NOMO-1 treated with DMSO at 0.1 percent for 48 hours (cell line): ENCODE data around the gene DNAJA4.
A peak's percentile ranks its signal among the peaks of the same experiment; 100 is the strongest.
"Not testable (repeated sequence)": the region's sequence is repeated elsewhere in the genome, so short reads cannot be mapped to it uniquely, and the experiment has no call there.

Experiments used
- DNase-seq: peaks from one replicate; lab custom pipeline; 2025; ENCODE audit not compliant: unreplicated experiment; lab: John Stamatoyannopoulos, UW

The DNAJA4 gene

GRCh38 chr15:78243491-78243941 lies 20.8 kb upstream of the DNAJA4 start:
- DNase-seq = no peak

GRCh38 chr15:78244101-78244500 lies 20.3 kb upstream of the DNAJA4 start:
- DNase-seq = no peak

- DNase-seq = no peak
These were observed 19.5 kb upstream of the DNAJA4 start for GRCh38 chr15:78244893-78245292.

- not testable (repeated sequence) for DNase-seq
These were observed 19.0 kb upstream of the DNAJA4 start for GRCh38 chr15:78245392-78245791.

GRCh38 chr15:78245976-78246620 lies 18.3 kb upstream of the DNAJA4 start:
- DNase-seq = not testable (repeated sequence)

GRCh38 chr15:78247911-78248310 lies 16.5 kb upstream of the DNAJA4 start:
- no peak for DNase-seq

- no peak for DNase-seq
These were observed 15.2 kb upstream of the DNAJA4 start for GRCh38 chr15:78249131-78249530.

GRCh38 chr15:78251136-78251535 lies 13.2 kb upstream of the DNAJA4 start:
- DNase-seq = no peak

- no peak for DNase-seq
These were observed 8.8 kb upstream of the DNAJA4 start for GRCh38 chr15:78255421-78256043.

GRCh38 chr15:78256044-78256437 lies 8.3 kb upstream of the DNAJA4 start:
- DNase-seq = no peak

GRCh38 chr15:78257681-78258080 lies 6.7 kb upstream of the DNAJA4 start:
- no peak for DNase-seq

- no peak for DNase-seq
These were observed 5.1 kb upstream of the DNAJA4 start for GRCh38 chr15:78259232-78259631.

GRCh38 chr15:78260489-78260888 lies 3.9 kb upstream of the DNAJA4 start:
- no peak for DNase-seq

GRCh38 chr15:78261062-78261461 lies 3.3 kb upstream of the DNAJA4 start:
- no peak for DNase-seq

- DNase-seq = no peak
These were observed 996 bp upstream of the DNAJA4 start for GRCh38 chr15:78263351-78263781.

- no peak for DNase-seq
These were observed 457 bp upstream of the DNAJA4 start for GRCh38 chr15:78263907-78264303.

- no peak for DNase-seq
These were observed 737 bp downstream of the DNAJA4 start for GRCh38 chr15:78265137-78265460.

- peak; percentile 29 for DNase-seq
These were observed 1.4 kb downstream of the DNAJA4 start for GRCh38 chr15:78265752-78266224.

- DNase-seq = no peak
These were observed 1.9 kb downstream of the DNAJA4 start for GRCh38 chr15:78266229-78266628.

- DNase-seq = no peak
These were observed 2.4 kb downstream of the DNAJA4 start for GRCh38 chr15:78266806-78267205.

- DNase-seq = no peak
These were observed 8.0 kb downstream of the DNAJA4 start for GRCh38 chr15:78272316-78272715.

- no peak for DNase-seq
These were observed 8.4 kb downstream of the DNAJA4 start for GRCh38 chr15:78272776-78273175.

- DNase-seq = no peak
These were observed 10.6 kb downstream of the DNAJA4 start for GRCh38 chr15:78274994-78275393.
